ENCODE results near the gene TGFBR3. TPM values are rescaled to one million over a fixed set of nuclear protein-coding genes. Genes with fewer than 3 reads are reported as not detected.

Gene TGFBR3
- total and polyA plus RNA-seq, 9 of the 15 experiments (the other 6 are each of a cell fraction or from before 2014, with no cell fraction given): 3.6 to 32.4 (median 15.6) TPM

DNA sequence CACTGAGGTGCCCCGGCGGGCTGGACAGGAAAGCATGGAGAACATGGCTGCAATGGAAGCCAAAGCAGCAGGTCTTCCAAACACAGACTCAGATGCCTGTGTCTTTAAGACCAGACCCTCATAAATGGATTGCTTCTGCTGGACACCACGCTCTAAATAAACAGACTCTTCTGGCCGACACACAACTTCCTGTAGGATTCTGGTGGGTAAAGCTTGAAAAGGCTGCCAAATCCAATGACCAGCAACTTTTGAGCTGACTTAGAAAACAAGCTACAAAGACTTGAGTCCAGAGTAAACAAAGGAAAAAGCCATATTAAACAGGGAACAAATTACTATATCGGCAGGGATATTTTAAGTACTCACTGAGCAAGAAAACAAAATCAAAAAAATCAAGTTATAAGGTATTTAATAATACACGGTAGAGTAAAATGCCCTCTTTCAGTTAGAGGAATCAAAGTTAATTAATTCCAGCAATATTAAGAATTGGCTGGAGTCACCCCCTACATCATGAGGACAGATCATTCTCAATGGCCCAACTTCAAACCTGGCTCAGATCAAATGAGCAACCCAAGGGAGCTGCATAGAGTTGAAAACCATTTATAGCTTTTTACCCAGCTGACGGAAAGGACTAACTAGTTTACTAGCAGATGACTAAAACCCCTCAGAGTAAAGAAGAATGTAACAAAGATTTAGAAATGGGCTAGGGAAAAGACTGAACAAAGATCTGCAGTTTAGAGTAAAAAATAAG is 102.4 kb downstream of the TGFBR3 start:
- peak; percentile 38; the same call in 1 of the 2 replicates for TF ChIP-seq HMBOX1 (IDR thresholded peaks at IDR 0.05)
- TF ChIP-seq ZNF449 (CRISPR knock-in tag; IDR thresholded peaks at IDR 0.05): no peak
- TF ChIP-seq FOXA3 (CRISPR knock-in tag; conservative IDR thresholded peaks at IDR 0.05 in 1 of 2, IDR thresholded peaks at IDR 0.05 in 1 of 2): 0 out of 4 replicates have a peak, but pooled peaks of 1 of the 2 experiments have one; percentile 13
- Histone ChIP-seq H3K4me3 (no peak overlapping the region), H3K9me1 (ENCODE audit: control insufficient read depth, insufficient read depth, low read length) (no peaks in the 10 kb centered on the region), H3K27me3 (ENCODE audit: control insufficient read depth in 2 of 2, insufficient read depth in 2 of 2, low read length in 2 of 2) (no peaks in the 10 kb centered on the region), H4K20me1 (replicated peaks; ENCODE audit: control insufficient read depth, insufficient read depth, low read length) (no peaks in the 10 kb centered on the region), H3K9ac (ENCODE audit: insufficient read depth in 1 of 2, low read depth in 2 of 2, low read length in 2 of 2) (no peak overlapping the region; a peak in 1 of 4 replicates), H2AFZ (ENCODE audit: low read depth, low read length) (no peak overlapping the region), H3K4me2 (ENCODE audit: insufficient read depth, low read length) (no peak overlapping the region), H3K27ac (ENCODE audit: extremely low read depth, low read depth, low read length) (no peak overlapping the region), H3K9me3 (replicated peaks; ENCODE audit: control insufficient read depth, insufficient read depth, low read depth, low read length) (no peaks in the 10 kb centered on the region), H3K79me2 (ENCODE audit: control insufficient read depth, insufficient read depth, low read length) (no peaks in the 10 kb centered on the region), H3K36me3 (ENCODE audit: control insufficient read depth, insufficient read depth, low read length) (peaks cover 11% of the 10 kb centered on the region; the same call in 1 of the 3 replicates), H3K4me1 (replicated peaks in 1 of 2; ENCODE audit: control insufficient read depth in 2 of 2, insufficient read depth in 2 of 2, low read length in 2 of 2) (peaks cover 0 to 4% of the 10 kb centered on the region in 2 experiments; a peak in 1 of 5 replicates)
- in situ Hi-C loops (cut with MboI) (no loop called here), intact Hi-C loops (cut with micrococcal nuclease) (no loop called here)
- 73% methylated on average over 7 of the region's 7 CpGs for WGBS (ENCODE audit: insufficient coverage, low coverage, missing lambda C conversion rate)
- FAIRE-seq (peak; percentile 32), ATAC-seq (no peak), DNase-seq (ENCODE audit: extremely low read depth in 1 of 4, low spot score in 3 of 4) (no peak)
- BruUV-seq (replicated peaks): no TSS peak
- ChIA-PET POLR2A (interaction anchor here (1.3 to 2.3 kb wide), 2 partner anchors 9 to 12 kb away, joined by 6 to 9 read pairs; no protein-coding TSS in a partner anchor), CTCF (ENCODE audit: low intra/inter-chr PET ratio) (no interaction called here)
